HG02973 (cell line): ENCODE measurements around the gene TCHP.
"Not testable (repeated sequence)": the region's sequence is repeated elsewhere in the genome, so short reads cannot be mapped to it uniquely, and the experiment has no call there.

Source experiments
- ATAC-seq: cut with Tn5 transposase; IDR thresholded peaks from one replicate; pipeline ENCODE4 v1.9.1; 2021; ENCODE audit warnings: moderate library complexity; ENCODE audit not compliant: unreplicated experiment

The TCHP gene

GRCh38 chr12:109899783-109900751 is at the start of gene TCHP:
Gene TCHP (plus strand): TSS chr12:109900274. CDS start chr12:109903027, 2,753 bp downstream.
- no peak for ATAC-seq

GRCh38 chr12:109850518-109850917 is 49.6 kb upstream of the TCHP start:
- ATAC-seq, result not testable (repeated sequence)

- ATAC-seq, result no peak
Observed at GRCh38 chr12:109855377-109855776, 44.7 kb upstream of the TCHP start.

GRCh38 chr12:109857715-109858114 is 42.4 kb upstream of the TCHP start:
- ATAC-seq, result no peak

GRCh38 chr12:109858764-109859163 is 41.3 kb upstream of the TCHP start:
- no peak for ATAC-seq

- no peak for ATAC-seq
Observed at GRCh38 chr12:109860977-109861376, 39.1 kb upstream of the TCHP start.

- no peak for ATAC-seq
Observed at GRCh38 chr12:109861689-109862314, 38.3 kb upstream of the TCHP start.

- not testable (repeated sequence) for ATAC-seq
Observed at GRCh38 chr12:109862491-109862890, 37.6 kb upstream of the TCHP start.

- ATAC-seq, result no peak
Observed at GRCh38 chr12:109863847-109864712, 36.0 kb upstream of the TCHP start.

- ATAC-seq, result no peak
Observed at GRCh38 chr12:109864916-109865315, 35.2 kb upstream of the TCHP start.

- no peak for ATAC-seq
Observed at GRCh38 chr12:109868182-109869051, 31.7 kb upstream of the TCHP start.

- no peak for ATAC-seq
Observed at GRCh38 chr12:109870648-109871047, 29.4 kb upstream of the TCHP start.

- no peak for ATAC-seq
Observed at GRCh38 chr12:109871668-109872314, 28.3 kb upstream of the TCHP start.

GRCh38 chr12:109873653-109874052 is 26.4 kb upstream of the TCHP start:
- ATAC-seq, result no peak

- no peak for ATAC-seq
Observed at GRCh38 chr12:109875572-109876131, 24.4 kb upstream of the TCHP start.

- no peak for ATAC-seq
Observed at GRCh38 chr12:109876406-109876805, 23.7 kb upstream of the TCHP start.

- ATAC-seq, result no peak
Observed at GRCh38 chr12:109877504-109878246, 22.4 kb upstream of the TCHP start.

GRCh38 chr12:109878247-109878625 is 21.8 kb upstream of the TCHP start:
- ATAC-seq, result no peak

GRCh38 chr12:109878749-109879148 is 21.3 kb upstream of the TCHP start:
- no peak for ATAC-seq
